ENCODE results near the gene ERMN. TPM values are rescaled to one million over a fixed set of nuclear protein-coding genes. Genes with fewer than 3 reads are reported as not detected.
"Not testable (repeated sequence)": the region's sequence is repeated elsewhere in the genome, so short reads cannot be mapped to it uniquely, and the experiment has no call there.

Gene ERMN
- under 1 TPM in 2 of 3 donors, not detected in 1; 0.05 to 0.15 TPM for polyA plus RNA-seq

DNA sequence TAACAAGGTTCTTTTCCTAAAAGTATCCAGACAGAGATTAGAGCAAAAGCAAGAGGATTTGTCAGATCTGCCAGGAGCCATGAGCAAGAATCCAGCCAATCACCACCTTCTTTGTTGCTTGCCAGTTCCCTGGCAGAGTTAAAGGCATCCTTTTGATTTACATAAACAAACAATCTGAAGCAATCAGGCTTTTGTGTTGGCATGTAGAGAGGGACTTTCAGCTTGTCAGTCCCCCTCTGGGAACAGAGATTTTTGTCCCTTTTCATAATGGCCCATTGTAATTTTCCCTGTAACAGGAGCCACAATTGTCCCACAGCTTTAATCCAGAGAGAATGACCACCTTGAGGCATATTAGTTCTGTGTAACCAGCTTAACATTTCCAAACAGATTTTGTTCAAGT, at the start of gene ERMN:
Gene ERMN (minus strand): TSS at position 39 of the 400 bp plus-strand sequence. CDS start 182 bp downstream, outside the sequence.
- H3K27ac ChIP-seq (ENCODE audit: low read depth, low read length), result no peak within 1 kb of the TSS

DNA sequence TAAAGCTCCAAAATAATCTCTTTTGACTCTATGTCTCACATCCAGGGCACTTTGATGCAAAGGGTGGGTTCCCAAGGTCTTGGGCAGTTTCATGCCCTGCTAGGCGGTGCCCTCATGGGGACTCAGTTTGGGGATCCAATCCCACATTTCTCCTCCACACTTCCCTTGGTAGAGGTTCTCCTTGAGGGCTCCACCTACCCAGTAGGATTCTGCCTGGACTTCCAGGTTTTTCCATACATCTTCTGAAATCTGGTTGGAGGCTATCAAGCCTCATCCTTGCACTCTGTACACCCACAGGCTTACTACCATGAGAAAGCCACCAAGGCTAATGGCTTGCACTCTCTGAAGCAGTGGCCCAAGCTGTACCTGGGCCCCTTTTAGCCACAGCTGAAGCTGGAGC, 49.8 kb upstream of the ERMN start:
- WGBS, 3 donors, result 85 to 94% (median 94%) methylated on average over 1 of the region's 1 CpG
- no peak overlapping the region for H3K27ac ChIP-seq (ENCODE audit: low read depth, low read length)

GRCh38 chr2:157368508-157368907, 42.9 kb upstream of the ERMN start:
- WGBS, 3 donors, result 93 to 95% (median 94%) methylated on average over 12 to 15 of the region's 25 CpGs
- H3K27ac ChIP-seq (ENCODE audit: low read depth, low read length), result not testable (repeated sequence)

DNA sequence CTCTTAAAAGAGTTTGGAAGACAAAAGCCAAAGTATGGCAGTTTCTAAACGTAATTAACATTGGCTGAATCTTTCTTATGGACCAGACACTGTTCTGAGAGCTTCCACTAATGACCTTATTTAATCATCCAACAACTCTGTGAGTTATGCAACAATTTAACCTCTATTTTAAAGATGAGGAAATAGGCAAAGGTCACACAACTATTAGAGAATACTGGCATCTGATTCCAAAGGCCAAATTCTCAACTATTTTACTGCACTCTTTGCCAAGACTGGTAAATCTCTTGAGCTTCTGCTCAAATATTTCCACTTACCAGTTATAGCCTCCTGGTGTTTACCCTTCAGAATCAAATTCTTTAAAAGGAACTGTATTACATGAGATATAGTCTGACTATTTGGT, 42.1 kb upstream of the ERMN start:
- WGBS, 3 donors, result 45 to 49% (median 45%) methylated on average over 1 of the region's 1 CpG

DNA sequence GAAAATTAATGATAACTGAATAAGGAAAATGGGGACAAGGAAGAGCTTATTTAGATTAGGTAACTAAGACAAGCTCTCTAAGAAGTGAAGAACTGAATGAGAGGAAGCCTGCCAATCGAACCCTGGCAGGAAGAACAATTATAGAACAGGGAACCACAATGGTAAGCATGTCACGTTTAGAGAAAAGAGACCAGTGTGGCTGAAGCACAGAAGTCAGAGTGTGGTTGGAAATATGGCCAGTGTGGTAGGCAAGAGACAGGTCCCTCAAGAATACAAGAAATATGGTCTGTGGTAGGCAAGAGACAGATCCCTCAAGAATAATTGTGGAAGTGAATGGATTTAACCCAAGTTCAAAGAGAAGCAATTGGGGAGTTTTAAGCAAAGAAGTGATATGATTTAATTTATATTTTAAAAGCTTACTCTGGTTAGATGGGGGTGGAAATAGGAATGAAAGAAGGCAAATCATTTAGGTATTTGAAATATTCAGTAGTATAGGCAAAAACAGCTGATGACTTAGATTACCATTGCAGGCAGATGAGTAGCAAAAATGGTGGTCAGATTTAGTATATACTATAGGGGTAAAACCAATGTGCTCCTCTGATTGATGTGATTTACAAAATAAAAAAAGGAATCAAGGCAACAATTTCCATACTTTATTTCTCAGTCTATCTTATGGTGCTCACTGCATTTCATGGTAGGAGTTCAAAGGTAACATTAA, 38.8 kb upstream of the ERMN start:
- 24 to 42% (median 34%) methylated on average over 2 of the region's 2 CpGs for WGBS, 3 donors
- no peak overlapping the region for H3K27ac ChIP-seq (ENCODE audit: low read depth, low read length)

More for the DNA sequence above, 42.1 kb upstream of the ERMN start:
- H3K27ac ChIP-seq (ENCODE audit: low read depth, low read length), result no peak overlapping the region

DNA sequence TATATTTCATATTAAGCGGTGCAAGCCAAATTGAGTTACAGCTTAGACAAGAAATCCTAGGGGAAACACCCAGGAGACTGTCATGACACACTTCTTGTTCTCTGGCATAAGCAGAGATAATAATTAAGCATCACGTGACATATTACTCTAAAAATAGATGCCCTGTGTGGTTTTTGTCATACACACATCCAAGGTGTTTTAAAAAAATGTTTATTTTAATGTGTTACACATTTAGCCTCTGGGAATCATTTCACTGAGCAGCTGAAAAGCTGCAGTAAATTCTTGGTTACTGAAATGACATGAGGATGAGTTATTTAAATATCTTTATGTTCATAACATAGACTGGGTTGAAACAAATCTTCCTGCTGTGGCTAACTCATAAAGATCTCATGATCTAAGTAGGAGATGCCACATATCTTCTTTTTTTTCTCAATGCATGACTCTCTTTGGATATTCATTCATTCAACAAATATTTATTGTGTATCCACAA, 38.0 kb upstream of the ERMN start:
- 52 to 64% (median 61%) methylated on average over 2 of the region's 2 CpGs for WGBS, 3 donors
- H3K27ac ChIP-seq (ENCODE audit: low read depth, low read length), result no peak overlapping the region

GRCh38 chr2:157362627-157363026, 37.0 kb upstream of the ERMN start:
- WGBS, 3 donors, result 85 to 94% (median 87%) methylated on average over 2 of the region's 2 CpGs
- H3K27ac ChIP-seq (ENCODE audit: low read depth, low read length), result no peak overlapping the region

DNA sequence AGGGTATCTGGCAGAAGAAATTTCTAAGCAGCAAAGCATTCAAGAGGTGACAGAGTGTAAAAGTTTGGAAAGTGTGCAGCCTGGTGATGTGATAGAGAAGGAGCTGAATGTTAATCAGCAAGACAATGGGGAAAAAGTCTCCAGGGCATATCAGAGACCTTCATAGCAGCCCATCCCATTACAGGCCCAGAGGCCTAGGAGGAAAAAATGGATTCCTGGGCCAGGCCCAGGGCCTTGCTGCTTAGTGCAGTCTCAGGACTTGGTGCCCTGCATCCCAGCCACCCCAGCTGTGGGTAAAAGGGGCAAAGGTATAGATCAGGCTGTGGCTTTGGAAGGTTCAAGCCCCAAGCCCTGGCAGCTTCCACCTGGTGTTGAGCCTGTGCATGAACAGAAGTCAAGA, 35.9 kb upstream of the ERMN start:
- H3K27ac ChIP-seq (ENCODE audit: low read depth, low read length), result no peak overlapping the region

- H3K27ac ChIP-seq (ENCODE audit: low read depth, low read length), result no peak overlapping the region
- 90 to 92% (median 90%) methylated on average over 2 of the region's 2 CpGs for WGBS, 3 donors
Observed at GRCh38 chr2:157359628-157360027, 34.0 kb upstream of the ERMN start.

GRCh38 chr2:157355618-157356017, 30.0 kb upstream of the ERMN start:
- WGBS, 3 donors, result 52 to 66% (median 65%) methylated on average over 1 of the region's 1 CpG
- no peak overlapping the region for H3K27ac ChIP-seq (ENCODE audit: low read depth, low read length)

- 51 to 70% (median 68%) methylated on average over 1 of the region's 1 CpG for WGBS, 3 donors
- no peak overlapping the region for H3K27ac ChIP-seq (ENCODE audit: low read depth, low read length)
Observed at GRCh38 chr2:157349949-157350515, 24.4 kb upstream of the ERMN start.

DNA sequence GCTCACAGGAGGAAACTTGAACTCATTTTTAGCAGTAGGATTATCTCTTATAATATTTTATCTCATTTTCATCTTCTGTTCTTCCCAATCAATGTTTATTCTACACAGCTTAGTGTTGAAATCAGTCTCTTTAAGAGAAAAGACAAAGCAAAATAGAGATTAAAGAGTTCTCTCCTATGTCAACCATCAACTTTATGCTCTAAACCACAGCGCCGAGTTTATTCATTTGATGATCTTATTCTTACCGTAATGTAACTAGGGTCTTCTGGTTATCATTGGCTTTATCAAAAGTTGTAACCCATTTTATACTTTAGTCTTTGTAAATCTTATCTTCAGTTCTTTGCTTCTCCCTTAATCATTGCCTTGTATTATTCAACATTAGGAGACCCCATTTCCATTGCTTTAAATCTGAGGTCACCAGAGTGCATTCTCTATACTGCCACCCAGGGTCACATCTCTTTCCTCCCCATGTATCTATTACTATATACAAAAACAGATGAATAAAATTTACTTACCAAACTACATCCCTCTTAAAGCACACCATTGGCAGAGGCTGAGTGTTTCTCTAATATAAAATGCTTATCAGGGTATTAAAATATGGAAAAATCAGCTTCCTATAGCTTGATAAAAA, 22.8 kb upstream of the ERMN start:
- WGBS, 3 donors, result 92 to 94% (median 94%) methylated on average over 3 of the region's 3 CpGs

GRCh38 chr2:157345647-157346389, 20.2 kb upstream of the ERMN start:
- WGBS, 3 donors, result 76 to 80% (median 77%) methylated on average over 2 of the region's 2 CpGs
- H3K27ac ChIP-seq (ENCODE audit: low read depth, low read length), result no peak overlapping the region

More for the DNA sequence above, 22.8 kb upstream of the ERMN start:
- no peak overlapping the region for H3K27ac ChIP-seq (ENCODE audit: low read depth, low read length)

DNA sequence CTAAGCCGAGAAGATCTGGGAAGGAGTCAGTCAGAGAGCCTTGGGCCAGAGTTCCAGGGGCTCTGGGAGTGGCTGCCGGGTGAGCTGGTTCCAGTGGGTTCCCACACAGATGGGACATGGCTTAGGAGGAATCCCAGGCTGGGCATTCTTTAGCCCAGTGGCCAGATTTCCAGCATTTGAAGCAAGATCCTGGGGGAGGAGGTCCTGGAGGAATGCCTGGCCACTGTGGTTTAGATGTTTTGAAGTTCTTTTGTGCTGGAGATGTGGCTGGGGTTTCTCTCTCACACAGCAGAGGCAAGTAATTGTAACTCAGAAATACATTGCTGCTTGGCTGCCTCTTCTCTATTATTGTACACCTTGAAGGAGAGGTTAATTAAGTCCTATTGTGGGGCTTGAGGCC, 15.8 kb upstream of the ERMN start:
- WGBS, 3 donors, result 88 to 94% (median 93%) methylated on average over 2 of the region's 2 CpGs
- H3K27ac ChIP-seq (ENCODE audit: low read depth, low read length), result not testable (repeated sequence)

DNA sequence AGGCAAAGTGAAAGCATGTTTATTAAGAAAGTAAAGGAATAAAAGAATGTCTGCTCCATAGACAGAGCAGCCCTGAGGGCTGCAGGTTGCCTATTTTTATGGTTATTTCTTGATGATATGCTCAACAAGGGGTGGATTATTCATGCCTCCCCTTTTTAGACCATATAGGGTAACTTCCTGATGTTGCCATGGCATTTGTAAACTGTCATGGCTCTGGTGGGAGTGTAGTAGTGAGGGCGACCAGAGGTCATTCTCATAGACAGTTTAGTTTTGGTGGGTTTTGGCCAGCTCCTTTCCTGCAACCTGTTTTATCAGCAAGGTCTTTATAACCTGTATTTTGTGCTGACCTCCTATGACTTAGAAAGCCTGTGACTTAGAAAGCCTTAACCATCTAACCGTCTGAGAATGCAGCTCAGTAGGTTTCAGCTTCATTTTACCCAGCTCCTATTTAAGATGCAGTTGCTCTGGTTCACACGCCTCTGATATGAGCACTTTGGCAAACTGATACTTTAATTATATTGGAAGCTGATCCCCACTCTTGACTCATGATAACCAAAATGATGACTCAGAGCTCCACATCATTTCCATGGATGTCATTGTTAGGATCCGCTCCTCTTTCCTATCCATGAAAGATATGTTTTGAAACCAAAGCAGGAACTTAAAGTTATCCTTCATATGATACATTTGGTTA, 14.5 kb upstream of the ERMN start:
- WGBS, 3 donors, result 55 to 79% (median 76%) methylated on average over 4 of the region's 4 CpGs
- H3K27ac ChIP-seq (ENCODE audit: low read depth, low read length), result no peak overlapping the region

DNA sequence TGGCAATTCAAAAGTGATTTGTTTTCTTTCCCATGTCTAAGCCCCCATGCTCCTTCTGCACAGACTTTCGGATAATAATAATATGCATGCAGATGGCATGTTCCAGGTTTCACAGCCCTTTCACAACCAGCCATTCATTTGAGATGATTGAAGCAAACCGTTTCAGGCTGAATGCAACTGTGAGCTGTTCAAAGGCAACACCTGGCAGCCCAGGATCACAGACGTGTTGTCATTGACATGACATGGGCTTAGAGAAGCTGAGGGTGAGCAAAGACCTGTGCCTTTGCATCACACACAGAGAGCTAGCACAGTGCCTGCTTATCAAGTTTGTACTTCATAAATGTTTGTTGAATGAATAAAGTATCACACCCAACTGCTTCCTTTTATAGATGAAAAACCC, 12.4 kb upstream of the ERMN start:
- WGBS, 3 donors, result 63 to 79% (median 68%) methylated on average over 3 of the region's 3 CpGs
- no peak overlapping the region for H3K27ac ChIP-seq (ENCODE audit: low read depth, low read length)

DNA sequence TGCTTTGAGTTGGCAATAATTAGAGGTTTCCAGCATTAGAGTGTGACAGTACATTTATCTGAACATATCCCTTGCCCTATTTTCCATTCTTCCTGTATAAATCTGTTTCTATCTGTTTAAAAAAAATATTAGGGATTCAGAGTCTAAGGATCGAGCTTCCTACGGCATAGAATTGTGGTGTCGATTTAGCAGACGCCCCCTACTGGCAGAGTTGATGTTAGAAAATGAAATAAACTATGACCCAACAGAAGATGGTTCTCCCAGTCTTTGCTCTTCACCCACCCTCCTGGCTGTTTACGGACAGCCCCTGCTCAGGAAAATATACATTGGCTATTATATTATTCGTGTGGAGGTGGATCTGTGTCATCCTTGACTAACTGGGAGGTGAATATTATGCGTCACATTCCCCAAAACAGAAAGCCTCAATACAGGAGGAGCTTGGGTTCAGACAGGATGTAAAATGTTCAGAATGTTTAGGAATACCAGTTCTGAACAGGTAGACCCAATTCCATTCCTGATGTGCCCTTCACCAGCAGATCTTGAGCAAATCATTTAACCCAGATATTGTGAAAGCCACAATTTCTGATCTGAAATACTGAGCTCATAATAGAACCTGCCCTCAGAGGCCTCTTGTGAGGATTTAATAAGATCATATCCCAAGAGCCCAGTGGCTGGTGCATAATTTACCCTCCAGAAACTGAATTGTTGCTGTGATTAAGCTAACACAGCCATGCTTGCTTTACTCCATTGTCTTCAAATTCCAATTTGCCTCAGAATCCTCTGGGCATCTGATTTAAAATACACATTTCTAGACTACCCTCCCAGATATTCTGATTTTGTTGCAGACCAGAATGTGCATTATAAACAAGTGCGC, 10.8 kb upstream of the ERMN start:
- 39 to 43% (median 41%) methylated on average over 8 of the region's 8 CpGs for WGBS, 3 donors
- H3K27ac ChIP-seq (ENCODE audit: low read depth, low read length), result no peak overlapping the region

GRCh38 chr2:157334797-157335196, 9.2 kb upstream of the ERMN start:
- WGBS, 3 donors, result 85 to 86% (median 86%) methylated on average over 3 of the region's 3 CpGs

More at GRCh38 chr2:157334797-157335196, 9.2 kb upstream of the ERMN start:
- no peak overlapping the region for H3K27ac ChIP-seq (ENCODE audit: low read depth, low read length)

All from adipose tissue (tissue), 3 donors.